GM12801 (cell line): ENCODE data around the gene DDX46.

Experiments
- CTCF ChIP-seq: IDR thresholded peaks from one replicate; pipeline ENCODE4 v1.5.1; 2011; ENCODE audit warnings: control low read depth; ENCODE audit not compliant: insufficient read length; ENCODE audit errors: extremely low read depth

DDX46 gene

GRCh38 chr5:134835623-134836022 is 77.0 kb downstream of the DDX46 start:
- no peak for TF ChIP-seq CTCF

- no peak for TF ChIP-seq CTCF
Measured at GRCh38 chr5:134837530-134838181, 79.1 kb downstream of the DDX46 start.

DNA sequence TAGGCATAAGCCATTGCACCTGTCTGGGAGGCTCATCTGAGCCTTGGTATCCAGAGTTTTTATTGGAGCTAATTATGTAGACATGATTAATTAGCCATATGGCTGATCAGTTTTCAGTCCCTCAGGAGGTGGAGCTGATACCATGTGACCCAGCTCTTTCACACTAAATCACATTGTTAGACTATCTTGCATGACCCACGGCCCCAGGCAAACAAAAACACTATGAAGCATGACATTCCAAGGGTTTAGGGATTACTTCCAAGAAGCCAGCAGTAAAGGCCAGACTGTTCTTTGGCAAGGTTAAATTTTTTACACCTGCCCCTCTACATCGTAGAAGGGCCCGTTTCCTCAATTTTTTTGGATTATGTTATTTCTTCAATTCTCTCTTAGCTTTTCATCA is 82.2 kb downstream of the DDX46 start:
- no peak for TF ChIP-seq CTCF

- no peak for TF ChIP-seq CTCF
Measured at GRCh38 chr5:134844252-134844651, 85.7 kb downstream of the DDX46 start.

- TF ChIP-seq CTCF: no peak
Measured at GRCh38 chr5:134845335-134845851, 86.8 kb downstream of the DDX46 start.

- no peak for TF ChIP-seq CTCF
Measured at GRCh38 chr5:134845852-134846640, 87.5 kb downstream of the DDX46 start, which contains the start of gene C5orf24. C5orf24 (plus strand) TSS chr5:134845968; CDS start chr5:134854901, 8,933 bp downstream.

DNA sequence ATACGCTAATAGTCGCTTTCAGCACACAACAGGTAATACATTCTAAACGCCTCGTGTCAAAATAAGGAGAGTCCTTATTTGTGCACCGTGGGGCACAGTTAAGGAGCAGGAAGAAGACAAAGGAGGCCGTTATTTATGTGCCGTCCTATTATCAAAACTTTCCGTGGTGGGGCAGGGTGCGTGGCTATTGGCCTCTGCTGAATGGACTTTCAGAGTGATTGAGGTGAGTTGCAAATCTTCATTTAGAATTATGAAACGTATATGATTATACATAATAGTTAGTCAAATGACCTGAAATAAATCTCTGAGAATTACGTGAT is 88.0 kb downstream of the DDX46 start:
- TF ChIP-seq CTCF: no peak
